ENCODE data around the gene SLC8A3.

Gene SLC8A3

GRCh38 chr14:70073924-70074566, 114.7 kb downstream of the SLC8A3 start:
- TF ChIP-seq, protein P1, sequence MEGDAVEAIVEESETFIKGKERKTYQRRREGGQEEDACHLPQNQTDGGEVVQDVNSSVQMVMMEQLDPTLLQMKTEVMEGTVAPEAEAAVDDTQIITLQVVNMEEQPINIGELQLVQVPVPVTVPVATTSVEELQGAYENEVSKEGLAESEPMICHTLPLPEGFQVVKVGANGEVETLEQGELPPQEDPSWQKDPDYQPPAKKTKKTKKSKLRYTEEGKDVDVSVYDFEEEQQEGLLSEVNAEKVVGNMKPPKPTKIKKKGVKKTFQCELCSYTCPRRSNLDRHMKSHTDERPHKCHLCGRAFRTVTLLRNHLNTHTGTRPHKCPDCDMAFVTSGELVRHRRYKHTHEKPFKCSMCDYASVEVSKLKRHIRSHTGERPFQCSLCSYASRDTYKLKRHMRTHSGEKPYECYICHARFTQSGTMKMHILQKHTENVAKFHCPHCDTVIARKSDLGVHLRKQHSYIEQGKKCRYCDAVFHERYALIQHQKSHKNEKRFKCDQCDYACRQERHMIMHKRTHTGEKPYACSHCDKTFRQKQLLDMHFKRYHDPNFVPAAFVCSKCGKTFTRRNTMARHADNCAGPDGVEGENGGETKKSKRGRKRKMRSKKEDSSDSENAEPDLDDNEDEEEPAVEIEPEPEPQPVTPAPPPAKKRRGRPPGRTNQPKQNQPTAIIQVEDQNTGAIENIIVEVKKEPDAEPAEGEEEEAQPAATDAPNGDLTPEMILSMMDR (IDR thresholded peaks at IDR 0.05; ENCODE audit: insufficient read depth, low read depth, low read length, missing control alignments), result peak; percentile 84
- DNase-seq (ENCODE audit: low read depth), result peak; percentile 78
- no peak overlapping the region for H3K4me3 ChIP-seq (ENCODE audit: low read depth, low read length)

DNA sequence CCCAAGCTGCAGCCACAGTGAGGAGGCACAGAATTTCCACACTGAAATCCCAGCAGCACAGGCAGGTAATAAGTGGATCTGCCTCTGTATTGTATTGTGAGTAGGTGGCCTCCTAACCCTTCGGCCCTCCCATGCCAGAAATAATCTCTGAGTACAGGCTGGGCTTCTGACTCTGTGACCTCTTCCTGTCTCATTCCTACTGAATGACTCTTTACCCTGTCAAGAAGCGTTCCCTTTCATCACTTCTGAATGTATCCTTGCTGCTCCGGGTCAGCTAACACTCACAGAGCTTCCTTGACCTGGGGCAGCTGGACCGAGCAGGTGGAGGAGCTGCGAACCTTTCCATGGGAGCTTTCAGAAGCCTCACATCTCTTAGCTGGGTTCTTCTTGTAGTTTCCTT, 119.6 kb downstream of the SLC8A3 start:
- TF ChIP-seq, protein P1 (IDR thresholded peaks at IDR 0.05; ENCODE audit: insufficient read depth, low read depth, low read length, missing control alignments), result no peak
- DNase-seq (ENCODE audit: low read depth), result no peak
- H3K4me3 ChIP-seq (ENCODE audit: low read depth, low read length), result no peak overlapping the region

DNA sequence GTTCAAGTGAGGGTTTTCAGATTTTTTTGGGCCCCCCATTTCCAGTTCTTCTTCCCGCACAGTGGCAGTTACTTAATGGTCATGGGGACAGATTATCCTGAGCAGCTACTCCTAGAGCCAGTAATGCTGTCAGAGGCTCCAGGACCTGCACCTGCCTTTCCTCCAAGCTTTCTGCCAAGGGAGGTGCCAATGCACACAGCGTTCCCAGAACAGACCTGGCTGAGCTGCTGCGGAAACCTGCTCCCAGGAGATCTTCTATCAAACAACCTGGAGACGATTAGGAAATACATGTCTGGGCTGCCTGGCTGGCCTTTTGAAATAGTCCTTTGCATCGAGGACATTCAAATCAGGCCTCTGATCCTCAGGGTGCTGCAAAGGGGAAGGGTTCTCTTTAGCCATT, 120.9 kb downstream of the SLC8A3 start:
- TF ChIP-seq, protein P1 (IDR thresholded peaks at IDR 0.05; ENCODE audit: insufficient read depth, low read depth, low read length, missing control alignments), result no peak
- no peak for DNase-seq (ENCODE audit: low read depth)
- no peak overlapping the region for H3K4me3 ChIP-seq (ENCODE audit: low read depth, low read length)

DNA sequence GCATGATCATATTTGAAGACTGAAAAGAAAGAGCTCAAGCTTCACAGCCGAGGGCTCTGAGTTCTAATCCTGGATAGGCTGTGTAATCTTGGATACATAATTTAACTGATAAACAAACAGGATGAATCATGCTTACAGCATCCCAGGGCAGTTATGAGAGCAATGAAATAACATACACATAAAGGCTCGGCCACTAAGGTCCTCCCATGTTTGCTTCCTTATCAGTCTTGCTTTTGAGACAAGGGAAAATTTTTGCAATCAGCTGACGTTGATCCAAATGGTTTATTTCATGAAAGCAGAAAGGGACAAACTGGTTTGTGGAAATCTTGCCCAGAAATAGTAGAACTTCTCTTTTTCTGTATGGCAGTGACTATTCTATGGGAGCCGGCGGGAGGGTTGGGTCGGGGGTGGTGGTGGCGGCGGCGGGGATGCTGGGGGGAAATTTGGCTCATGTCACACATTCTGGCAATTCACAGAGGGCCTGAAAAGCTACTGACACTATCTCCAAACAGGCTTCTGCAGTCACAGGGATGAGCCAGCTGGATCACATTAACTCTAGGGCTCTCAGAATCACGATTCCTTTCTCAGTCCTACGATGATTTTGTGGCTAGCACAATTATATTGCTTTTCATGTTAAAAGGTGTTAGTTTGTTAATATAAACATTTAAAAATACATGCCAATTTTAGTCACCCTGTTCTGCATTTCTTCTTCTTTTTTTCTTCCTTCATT, 124.5 kb downstream of the SLC8A3 start:
- DNase-seq (ENCODE audit: low read depth), result no peak
- H3K4me3 ChIP-seq (ENCODE audit: low read depth, low read length), result no peak overlapping the region
- TF ChIP-seq, protein P1 (IDR thresholded peaks at IDR 0.05; ENCODE audit: insufficient read depth, low read depth, low read length, missing control alignments), result no peak

- DNase-seq (ENCODE audit: low read depth), result no peak
- TF ChIP-seq, protein P1 (IDR thresholded peaks at IDR 0.05; ENCODE audit: insufficient read depth, low read depth, low read length, missing control alignments), result no peak
- no peak overlapping the region for H3K4me3 ChIP-seq (ENCODE audit: low read depth, low read length)
Observed at GRCh38 chr14:70061108-70061507, 127.6 kb downstream of the SLC8A3 start.

DNA sequence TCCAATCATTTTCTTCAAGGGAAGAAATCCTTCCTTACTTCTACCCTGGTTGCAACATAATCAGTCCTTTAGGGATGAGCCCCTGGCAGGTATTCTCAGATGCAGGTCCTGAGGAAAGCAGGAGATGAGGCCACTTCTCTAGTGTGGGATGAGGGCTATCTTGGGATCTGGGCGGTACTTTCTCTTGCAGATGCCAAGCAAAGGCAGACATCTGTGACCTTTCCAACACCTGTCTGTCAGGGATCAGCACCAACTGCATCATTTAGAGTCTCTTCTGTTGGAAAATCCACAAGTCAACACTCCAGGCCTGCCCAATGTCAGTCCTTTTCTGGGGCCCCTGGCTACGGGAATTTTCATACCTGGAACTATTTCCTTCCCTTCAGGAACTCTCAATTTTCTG, 129.2 kb downstream of the SLC8A3 start:
- no peak for DNase-seq (ENCODE audit: low read depth)
- TF ChIP-seq, protein P1 (IDR thresholded peaks at IDR 0.05; ENCODE audit: insufficient read depth, low read depth, low read length, missing control alignments), result no peak
- no peak overlapping the region for H3K4me3 ChIP-seq (ENCODE audit: low read depth, low read length)

All from GM12865 (cell line).